ENCODE measurements around the gene KATNAL1.
"Not testable (repeated sequence)": the region's sequence is repeated elsewhere in the genome, so short reads cannot be mapped to it uniquely, and the experiment has no call there.

GRCh38 chr13:30286059-30286458 is 21.3 kb downstream of the KATNAL1 start:
- not testable (repeated sequence) for TF ChIP-seq CTCF (IDR thresholded peaks at IDR 0.05; ENCODE audit: low read depth, low read length, poor library complexity, severe bottlenecking); EZH2phosphoT487 (IDR thresholded peaks at IDR 0.05; ENCODE audit: borderline replicate concordance, low read length)

Data from DOHH2 (cell line).